ENCODE data around the gene C2orf92. TPM values are rescaled to one million over a fixed set of nuclear protein-coding genes. Genes with fewer than 3 reads are reported as not detected.

Gene C2orf92
- polyA plus RNA-seq, 1 experiment = 2.7 TPM

DNA sequence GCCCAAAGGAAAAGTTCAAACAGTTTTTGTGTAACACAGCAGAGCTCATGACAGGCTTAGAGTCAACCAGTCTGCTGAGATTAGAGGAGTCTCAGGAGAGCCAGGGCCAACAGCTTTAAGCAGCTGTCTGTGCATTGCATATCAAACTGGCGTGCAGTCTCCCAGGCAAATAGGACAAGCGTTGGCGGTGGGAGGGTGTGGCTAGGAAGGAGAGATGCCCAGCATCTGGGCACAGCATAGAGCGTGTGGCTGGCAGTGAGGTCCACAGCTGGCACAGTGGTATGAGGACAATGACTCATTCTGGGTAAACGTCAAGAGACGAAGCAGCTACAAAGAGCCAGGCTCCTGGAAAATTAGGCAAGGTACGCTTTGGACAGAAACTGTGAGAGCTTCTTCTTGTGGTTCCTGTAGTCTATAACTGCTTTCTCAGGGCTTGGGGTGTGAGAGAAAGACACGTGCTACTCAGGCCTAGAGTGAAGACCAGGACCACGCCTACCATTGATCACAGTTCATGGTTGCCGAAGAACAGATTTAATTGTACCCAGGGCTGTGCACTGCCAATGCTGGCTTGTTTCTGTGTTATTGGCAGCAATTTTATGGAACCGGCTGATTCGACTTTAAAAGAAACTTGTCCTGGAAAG lies 58.7 kb downstream of the C2orf92 start:
- POLR2A ChIA-PET = no interaction called here
- DNase-seq (ENCODE audit: low read depth) = no peak
- H3K4me3 ChIP-seq (ENCODE audit: low read depth, low read length) = no peak overlapping the region
- no peak for TF ChIP-seq CTCF (IDR thresholded peaks at IDR 0.05; ENCODE audit: insufficient read depth, low read depth, low read length)
- CTCF ChIA-PET = interaction anchor here (4.2 kb wide), 1 partner anchor 12 kb away, joined by 28 read pairs; no protein-coding TSS in a partner anchor
- no peaks in the 10 kb centered on the region; the same call in 1 of the 2 replicates for H3K27me3 ChIP-seq (ENCODE audit: control insufficient read depth, insufficient read depth, low read length)
- H3K36me3 ChIP-seq (ENCODE audit: control insufficient read depth, insufficient read depth, low read length) = no peaks in the 10 kb centered on the region

DNA sequence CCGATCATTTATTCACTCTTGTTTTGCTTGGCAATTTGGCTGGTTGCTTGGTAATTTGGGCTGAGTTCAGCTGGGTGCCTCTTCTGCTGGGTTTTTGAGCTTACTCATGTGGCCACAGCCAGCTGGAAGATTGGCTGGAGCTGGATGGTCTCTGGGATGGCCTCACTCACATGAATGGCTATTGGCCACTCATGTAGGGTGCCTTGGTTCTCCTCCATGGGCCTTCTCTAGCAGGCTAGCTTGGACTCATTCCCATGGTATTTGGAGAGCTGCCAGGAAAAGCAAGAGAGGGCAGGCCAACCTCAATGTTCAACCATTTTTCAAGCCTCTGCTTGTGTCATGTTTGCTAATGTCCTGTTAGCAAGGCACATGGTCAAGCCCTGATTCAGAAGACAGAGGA lies 60.7 kb downstream of the C2orf92 start:
- no peak for TF ChIP-seq CTCF (IDR thresholded peaks at IDR 0.05; ENCODE audit: insufficient read depth, low read depth, low read length)
- no peak overlapping the region for H3K4me3 ChIP-seq (ENCODE audit: low read depth, low read length)
- DNase-seq (ENCODE audit: low read depth) = no peak
- POLR2A ChIA-PET = no interaction called here
- H3K27me3 ChIP-seq (ENCODE audit: control insufficient read depth, insufficient read depth, low read length) = no peaks in the 10 kb centered on the region; the same call in 1 of the 2 replicates
- CTCF ChIA-PET = interaction anchor here (0.6 to 3.0 kb wide), 4 partner anchors 11 to 655 kb away, joined by 3 to 18 read pairs (median 4); no protein-coding TSS in a partner anchor
- no peaks in the 10 kb centered on the region for H3K36me3 ChIP-seq (ENCODE audit: control insufficient read depth, insufficient read depth, low read length)

GRCh38 chr2:97731274-97732020 lies 61.9 kb downstream of the C2orf92 start:
- CTCF ChIA-PET = interaction anchor here (0.9 to 3.0 kb wide), 3 partner anchors 9 to 32 kb away, joined by 3 to 18 read pairs (median 3); no protein-coding TSS in a partner anchor
- Histone ChIP-seq H3K36me3 (ENCODE audit: control insufficient read depth, insufficient read depth, low read length) (no peaks in the 10 kb centered on the region), H3K4me3 (ENCODE audit: low read depth, low read length) (no peak overlapping the region), H3K27me3 (ENCODE audit: control insufficient read depth, insufficient read depth, low read length) (no peaks in the 10 kb centered on the region)
- POLR2A ChIA-PET = no interaction called here
- TF ChIP-seq CTCF (IDR thresholded peaks at IDR 0.05; ENCODE audit: insufficient read depth, low read depth, low read length) = no peak
- DNase-seq (ENCODE audit: low read depth) = no peak

GRCh38 chr2:97732436-97733340 lies 63.2 kb downstream of the C2orf92 start:
- DNase-seq (ENCODE audit: low read depth) = no peak
- ChIA-PET CTCF (interaction anchor here (0.9 kb wide), 1 partner anchor 28 kb away, joined by 3 read pairs; no protein-coding TSS in a partner anchor), POLR2A (no interaction called here)
- no peaks in the 10 kb centered on the region for H3K27me3 ChIP-seq (ENCODE audit: control insufficient read depth, insufficient read depth, low read length)
- TF ChIP-seq CTCF (IDR thresholded peaks at IDR 0.05; ENCODE audit: insufficient read depth, low read depth, low read length) = no peak
- H3K4me3 ChIP-seq (ENCODE audit: low read depth, low read length) = no peak overlapping the region
- H3K36me3 ChIP-seq (ENCODE audit: control insufficient read depth, insufficient read depth, low read length) = no peaks in the 10 kb centered on the region
